IMR-90 (cell line): ENCODE results near the gene SLC12A7.

Source experiments
- CHD1 ChIP-seq: IDR thresholded peaks from 2 replicates; pipeline ENCODE4 v1.6.1; 2012; ENCODE audit warnings: low read depth, low read length, improper control_type of control experiment
- CTCF ChIP-seq: conservative IDR thresholded peaks from 2 replicates; pipeline ENCODE4 v1.5.1; 2012; ENCODE audit warnings: mild to moderate bottlenecking, low read depth, low read length, improper control_type of control experiment
- ELK1 ChIP-seq: fragments of 150-350 bp; IDR thresholded peaks from 2 replicates; pipeline ENCODE4 v1.6.1; 2016; ENCODE audit warnings: low read depth, mild to moderate bottlenecking, low read length, moderate library complexity, borderline replicate concordance
- RAD21 ChIP-seq: IDR thresholded peaks from 2 replicates; pipeline ENCODE4 v1.6.1; 2012; ENCODE audit warnings: low read length, improper control_type of control experiment

- no peak for TF ChIP-seq CHD1
- TF ChIP-seq ELK1 = no peak
- no peak for TF ChIP-seq CTCF
- TF ChIP-seq RAD21 = no peak
Measured at GRCh38 chr5:1056611-1057484, 55.0 kb downstream of the SLC12A7 start.
